ENCODE data around the gene AVEN. TPM values are rescaled to one million over a fixed set of nuclear protein-coding genes. Genes with fewer than 3 reads are reported as not detected.

Gene AVEN
- total RNA-seq, 1 donor, result 34.7 TPM

DNA sequence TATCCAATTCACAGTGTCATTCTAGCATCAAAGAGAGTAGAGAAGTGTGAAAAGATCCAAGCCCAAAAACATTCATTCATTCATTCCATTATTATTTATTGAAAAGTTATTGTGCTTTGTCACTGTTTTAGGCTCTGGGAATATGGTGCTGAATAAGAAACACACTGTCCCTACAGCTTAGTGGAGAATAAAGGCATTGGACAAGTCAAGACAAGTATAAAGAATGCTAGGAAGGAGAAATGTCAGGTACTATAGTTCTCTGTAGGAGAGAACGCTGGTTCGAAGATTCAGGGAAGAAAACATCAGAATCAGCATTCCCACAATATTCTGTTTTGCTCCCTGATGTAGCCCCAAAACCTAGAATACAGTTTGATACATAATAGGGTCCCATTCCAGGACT is 199.5 kb downstream of the AVEN start:
- peaks cover 7% of the 10 kb centered on the region for H3K27me3 ChIP-seq (ENCODE audit: insufficient read depth, low read length)
- no peak for DNase-seq (ENCODE audit: insufficient read length, low spot score, missing footprints)
- no peaks in the 10 kb centered on the region for H3K79me2 ChIP-seq (ENCODE audit: insufficient read depth, low read length)
- H3K4me3 ChIP-seq (ENCODE audit: insufficient read depth, low read length), result no peak overlapping the region
- H3K27ac ChIP-seq (ENCODE audit: low read depth, low read length), result no peak overlapping the region
- H3K9me3 ChIP-seq (ENCODE audit: low read depth, low read length), result no peaks in the 10 kb centered on the region
- TF ChIP-seq, protein P1, sequence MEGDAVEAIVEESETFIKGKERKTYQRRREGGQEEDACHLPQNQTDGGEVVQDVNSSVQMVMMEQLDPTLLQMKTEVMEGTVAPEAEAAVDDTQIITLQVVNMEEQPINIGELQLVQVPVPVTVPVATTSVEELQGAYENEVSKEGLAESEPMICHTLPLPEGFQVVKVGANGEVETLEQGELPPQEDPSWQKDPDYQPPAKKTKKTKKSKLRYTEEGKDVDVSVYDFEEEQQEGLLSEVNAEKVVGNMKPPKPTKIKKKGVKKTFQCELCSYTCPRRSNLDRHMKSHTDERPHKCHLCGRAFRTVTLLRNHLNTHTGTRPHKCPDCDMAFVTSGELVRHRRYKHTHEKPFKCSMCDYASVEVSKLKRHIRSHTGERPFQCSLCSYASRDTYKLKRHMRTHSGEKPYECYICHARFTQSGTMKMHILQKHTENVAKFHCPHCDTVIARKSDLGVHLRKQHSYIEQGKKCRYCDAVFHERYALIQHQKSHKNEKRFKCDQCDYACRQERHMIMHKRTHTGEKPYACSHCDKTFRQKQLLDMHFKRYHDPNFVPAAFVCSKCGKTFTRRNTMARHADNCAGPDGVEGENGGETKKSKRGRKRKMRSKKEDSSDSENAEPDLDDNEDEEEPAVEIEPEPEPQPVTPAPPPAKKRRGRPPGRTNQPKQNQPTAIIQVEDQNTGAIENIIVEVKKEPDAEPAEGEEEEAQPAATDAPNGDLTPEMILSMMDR (IDR thresholded peaks at IDR 0.05; ENCODE audit: extremely low read depth, low read depth, low read length), result no peak
- H3K36me3 ChIP-seq (ENCODE audit: insufficient read depth, low read length), result no peaks in the 10 kb centered on the region
- no peak overlapping the region for H3K4me2 ChIP-seq (ENCODE audit: insufficient read depth, low read length)
- no peak overlapping the region for H2AFZ ChIP-seq (ENCODE audit: low read length)
- no peaks in the 10 kb centered on the region for H4K20me1 ChIP-seq (ENCODE audit: insufficient read depth, low read length)
- no peaks in the 10 kb centered on the region for H3K4me1 ChIP-seq (ENCODE audit: insufficient read depth, low read length)

- no peaks in the 10 kb centered on the region for H3K79me2 ChIP-seq (ENCODE audit: insufficient read depth, low read length)
- no peak overlapping the region for H3K27ac ChIP-seq (ENCODE audit: low read depth, low read length)
- H3K9me3 ChIP-seq (ENCODE audit: low read depth, low read length), result no peaks in the 10 kb centered on the region
- no peaks in the 10 kb centered on the region for H3K36me3 ChIP-seq (ENCODE audit: insufficient read depth, low read length)
- no peak overlapping the region for H3K4me2 ChIP-seq (ENCODE audit: insufficient read depth, low read length)
- peaks cover 4% of the 10 kb centered on the region for H3K27me3 ChIP-seq (ENCODE audit: insufficient read depth, low read length)
- DNase-seq (ENCODE audit: insufficient read length, low spot score, missing footprints), result no peak
- no peaks in the 10 kb centered on the region for H4K20me1 ChIP-seq (ENCODE audit: insufficient read depth, low read length)
- no peaks in the 10 kb centered on the region for H3K4me1 ChIP-seq (ENCODE audit: insufficient read depth, low read length)
- H3K4me3 ChIP-seq (ENCODE audit: insufficient read depth, low read length), result no peak overlapping the region
- TF ChIP-seq, protein P1 (IDR thresholded peaks at IDR 0.05; ENCODE audit: extremely low read depth, low read depth, low read length), result no peak
- no peak overlapping the region for H2AFZ ChIP-seq (ENCODE audit: low read length)
These were observed 201.7 kb downstream of the AVEN start for GRCh38 chr15:33837294-33837693.

DNA sequence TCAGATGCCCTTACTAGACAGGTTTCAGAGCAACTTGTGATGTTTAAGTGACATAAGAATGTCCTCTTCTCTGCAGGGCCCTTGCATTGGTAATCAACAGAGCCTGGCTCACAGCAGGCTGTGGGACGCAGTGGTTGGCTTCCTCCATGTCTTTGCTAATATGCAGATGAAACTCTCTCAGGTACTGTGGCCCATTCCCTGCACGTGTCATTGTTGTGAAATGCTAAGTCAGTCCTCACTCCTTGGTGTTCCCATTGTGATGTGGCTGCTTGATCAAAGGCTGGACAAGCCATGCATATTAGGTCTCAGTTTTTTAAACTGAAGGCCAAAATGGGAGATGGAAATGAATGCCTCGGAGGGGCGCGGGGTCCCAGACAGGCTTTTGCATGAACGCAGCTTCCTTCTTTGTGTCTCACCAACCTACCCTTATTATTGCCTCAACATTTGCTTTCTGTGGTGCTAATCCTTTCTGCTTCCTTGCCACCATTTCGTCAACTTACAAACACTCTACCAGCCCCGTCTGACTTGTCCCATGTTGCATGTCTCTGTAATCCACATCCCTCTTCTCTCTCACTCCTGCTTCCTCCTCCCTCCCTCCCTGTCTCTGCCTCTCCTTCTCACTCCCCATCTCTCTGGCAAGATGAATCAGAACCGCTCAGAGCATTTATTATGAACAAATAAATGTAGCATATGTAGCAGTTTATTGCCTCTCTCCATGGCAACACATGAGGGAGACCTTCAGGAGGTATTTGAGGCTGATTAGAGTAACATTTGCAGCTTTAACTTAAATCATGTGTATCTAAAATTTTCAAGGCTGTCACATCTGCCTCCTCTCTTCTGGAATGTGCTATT is 203.9 kb downstream of the AVEN start:
- peaks cover 11% of the 10 kb centered on the region for H3K27me3 ChIP-seq (ENCODE audit: insufficient read depth, low read length)
- TF ChIP-seq, protein P1 (IDR thresholded peaks at IDR 0.05; ENCODE audit: extremely low read depth, low read depth, low read length), result no peak
- DNase-seq (ENCODE audit: insufficient read length, low spot score, missing footprints), result no peak
- no peaks in the 10 kb centered on the region for H3K79me2 ChIP-seq (ENCODE audit: insufficient read depth, low read length)
- no peak overlapping the region for H3K4me2 ChIP-seq (ENCODE audit: insufficient read depth, low read length)
- no peaks in the 10 kb centered on the region for H3K9me3 ChIP-seq (ENCODE audit: low read depth, low read length)
- no peak overlapping the region for H3K4me3 ChIP-seq (ENCODE audit: insufficient read depth, low read length)
- H4K20me1 ChIP-seq (ENCODE audit: insufficient read depth, low read length), result no peaks in the 10 kb centered on the region
- no peaks in the 10 kb centered on the region for H3K4me1 ChIP-seq (ENCODE audit: insufficient read depth, low read length)
- H3K36me3 ChIP-seq (ENCODE audit: insufficient read depth, low read length), result no peaks in the 10 kb centered on the region
- H3K27ac ChIP-seq (ENCODE audit: low read depth, low read length), result no peak overlapping the region
- no peak overlapping the region for H2AFZ ChIP-seq (ENCODE audit: low read length)

- H3K4me2 ChIP-seq (ENCODE audit: insufficient read depth, low read length), result no peak overlapping the region
- no peak overlapping the region for H3K4me3 ChIP-seq (ENCODE audit: insufficient read depth, low read length)
- no peaks in the 10 kb centered on the region for H3K36me3 ChIP-seq (ENCODE audit: insufficient read depth, low read length)
- H3K27me3 ChIP-seq (ENCODE audit: insufficient read depth, low read length), result peaks cover 11% of the 10 kb centered on the region
- no peak overlapping the region for H2AFZ ChIP-seq (ENCODE audit: low read length)
- DNase-seq (ENCODE audit: insufficient read length, low spot score, missing footprints), result no peak
- TF ChIP-seq, protein P1 (IDR thresholded peaks at IDR 0.05; ENCODE audit: extremely low read depth, low read depth, low read length), result no peak
- H3K9me3 ChIP-seq (ENCODE audit: low read depth, low read length), result no peaks in the 10 kb centered on the region
- no peaks in the 10 kb centered on the region for H3K79me2 ChIP-seq (ENCODE audit: insufficient read depth, low read length)
- no peaks in the 10 kb centered on the region for H3K4me1 ChIP-seq (ENCODE audit: insufficient read depth, low read length)
- no peaks in the 10 kb centered on the region for H4K20me1 ChIP-seq (ENCODE audit: insufficient read depth, low read length)
- H3K27ac ChIP-seq (ENCODE audit: low read depth, low read length), result no peak overlapping the region
These were observed 207.4 kb downstream of the AVEN start for GRCh38 chr15:33831646-33832045.
